HPDE6-E6E7 (cell line): ENCODE data around the gene RSPO4.
"Not testable (repeated sequence)": the region's sequence is repeated elsewhere in the genome, so short reads cannot be mapped to it uniquely, and the experiment has no call there.

Experiments used
- DNase-seq: peaks from one replicate; pipeline ENCODE4 v3.0.0; 2011; ENCODE audit warnings: missing footprints; ENCODE audit errors: extremely low spot score

RSPO4 gene

GRCh38 chr20:1001911-1002681 is at the start of gene RSPO4:
RSPO4 (minus strand) TSS chr20:1002311; CDS start chr20:1002164, 147 bp downstream.
- no peak for DNase-seq

- DNase-seq = no peak
Observed at GRCh38 chr20:1050440-1050839, 48.3 kb upstream of the RSPO4 start.

GRCh38 chr20:1045860-1046418 is 43.8 kb upstream of the RSPO4 start:
- DNase-seq = no peak

- no peak for DNase-seq
Observed at GRCh38 chr20:1041845-1042390, 39.8 kb upstream of the RSPO4 start.

- DNase-seq = no peak
Observed at GRCh38 chr20:1038205-1038604, 36.1 kb upstream of the RSPO4 start.

- DNase-seq = no peak
Observed at GRCh38 chr20:1037039-1037438, 34.9 kb upstream of the RSPO4 start.

GRCh38 chr20:1035466-1035865 is 33.4 kb upstream of the RSPO4 start:
- DNase-seq = no peak

- no peak for DNase-seq
Observed at GRCh38 chr20:1034415-1034789, 32.3 kb upstream of the RSPO4 start.

- DNase-seq = no peak
Observed at GRCh38 chr20:1033751-1034414, 31.8 kb upstream of the RSPO4 start.

GRCh38 chr20:1029980-1030379 is 27.9 kb upstream of the RSPO4 start:
- DNase-seq = no peak

GRCh38 chr20:1026214-1026613 is 24.1 kb upstream of the RSPO4 start:
- DNase-seq = not testable (repeated sequence)

- DNase-seq = no peak
Observed at GRCh38 chr20:1022871-1023270, 20.8 kb upstream of the RSPO4 start.

- no peak for DNase-seq
Observed at GRCh38 chr20:1020614-1021013, 18.5 kb upstream of the RSPO4 start.

- DNase-seq = no peak
Observed at GRCh38 chr20:1019344-1019743, 17.2 kb upstream of the RSPO4 start.

GRCh38 chr20:1017677-1018076 is 15.6 kb upstream of the RSPO4 start:
- DNase-seq = no peak

- DNase-seq = no peak
Observed at GRCh38 chr20:1015181-1015580, 13.1 kb upstream of the RSPO4 start.

GRCh38 chr20:1014471-1014870 is 12.4 kb upstream of the RSPO4 start:
- DNase-seq = no peak

- no peak for DNase-seq
Observed at GRCh38 chr20:1013566-1014340, 11.6 kb upstream of the RSPO4 start.

GRCh38 chr20:1012359-1013168 is 10.5 kb upstream of the RSPO4 start:
- DNase-seq = no peak

GRCh38 chr20:1010659-1011058 is 8.5 kb upstream of the RSPO4 start:
- no peak for DNase-seq

GRCh38 chr20:1005452-1006027 is 3.4 kb upstream of the RSPO4 start:
- peak; percentile 80 for DNase-seq
